Cortex of kidney (tissue), 1 donor: ENCODE measurements around the gene LGALS9B.
"Not testable (repeated sequence)": the region's sequence is repeated elsewhere in the genome, so short reads cannot be mapped to it uniquely, and the experiment has no call there.

Experiments used
- DNase-seq: peaks from one replicate; lab custom pipeline; 2025; lab: John Stamatoyannopoulos, UW

LGALS9B gene

GRCh38 chr17:20466999-20467398, 340 bp downstream of the LGALS9B start:
- DNase-seq: not testable (repeated sequence)

GRCh38 chr17:20466553-20466952, 786 bp downstream of the LGALS9B start:
- DNase-seq: not testable (repeated sequence)

- DNase-seq: not testable (repeated sequence)
Observed at GRCh38 chr17:20465535-20465934, 1.8 kb downstream of the LGALS9B start.

- not testable (repeated sequence) for DNase-seq
Observed at GRCh38 chr17:20464854-20465414, 2.4 kb downstream of the LGALS9B start.

- not testable (repeated sequence) for DNase-seq
Observed at GRCh38 chr17:20462158-20462557, 5.2 kb downstream of the LGALS9B start.

GRCh38 chr17:20457848-20458381, 9.4 kb downstream of the LGALS9B start:
- not testable (repeated sequence) for DNase-seq

- DNase-seq: not testable (repeated sequence)
Observed at GRCh38 chr17:20455106-20455505, 12.2 kb downstream of the LGALS9B start.

GRCh38 chr17:20453820-20454434, 13.4 kb downstream of the LGALS9B start:
- not testable (repeated sequence) for DNase-seq

GRCh38 chr17:20450852-20451251, 16.5 kb downstream of the LGALS9B start:
- DNase-seq: not testable (repeated sequence)

- not testable (repeated sequence) for DNase-seq
Observed at GRCh38 chr17:20447534-20448321, 19.6 kb downstream of the LGALS9B start.

GRCh38 chr17:20446895-20447294, 20.4 kb downstream of the LGALS9B start:
- DNase-seq: not testable (repeated sequence)

GRCh38 chr17:20444581-20445236, 22.6 kb downstream of the LGALS9B start:
- DNase-seq: not testable (repeated sequence)

- DNase-seq: not testable (repeated sequence)
Observed at GRCh38 chr17:20444173-20444572, 23.2 kb downstream of the LGALS9B start.

- not testable (repeated sequence) for DNase-seq
Observed at GRCh38 chr17:20443632-20444031, 23.7 kb downstream of the LGALS9B start.

- DNase-seq: not testable (repeated sequence)
Observed at GRCh38 chr17:20440665-20441064, 26.7 kb downstream of the LGALS9B start.

- not testable (repeated sequence) for DNase-seq
Observed at GRCh38 chr17:20435166-20435565, 32.2 kb downstream of the LGALS9B start.

- not testable (repeated sequence) for DNase-seq
Observed at GRCh38 chr17:20433382-20433781, 34.0 kb downstream of the LGALS9B start.

GRCh38 chr17:20427264-20427663, 40.1 kb downstream of the LGALS9B start:
- DNase-seq: not testable (repeated sequence)

- not testable (repeated sequence) for DNase-seq
Observed at GRCh38 chr17:20422826-20423225, 44.5 kb downstream of the LGALS9B start.

- not testable (repeated sequence) for DNase-seq
Observed at GRCh38 chr17:20418838-20419237, 48.5 kb downstream of the LGALS9B start.

GRCh38 chr17:20417492-20418080, 49.8 kb downstream of the LGALS9B start:
- DNase-seq: not testable (repeated sequence)
